T47D (cell line): ENCODE measurements around the gene CTRB2.

Experiments
- DNase-seq, 2 experiments: peaks; one replicate each; pipeline versions ENCODE4 v3.0.0 to v3.0.0-alpha.2; 2011 to 2012; ENCODE audit warnings: low read depth in 1 of 2, low spot score in 1 of 2
- JUND ChIP-seq: IDR thresholded peaks from 2 replicates; pipeline ENCODE4 v1.6.1; 2012; ENCODE audit warnings: low read depth
- in situ Hi-C: cut with HindIII; loops from 2 replicates; pipeline ENCODE4 v1.10.0; 2016; ENCODE audit warnings: low sequenced_read_pairs, low pct_unique_long_range_greater_than_20kb

The CTRB2 gene

DNA sequence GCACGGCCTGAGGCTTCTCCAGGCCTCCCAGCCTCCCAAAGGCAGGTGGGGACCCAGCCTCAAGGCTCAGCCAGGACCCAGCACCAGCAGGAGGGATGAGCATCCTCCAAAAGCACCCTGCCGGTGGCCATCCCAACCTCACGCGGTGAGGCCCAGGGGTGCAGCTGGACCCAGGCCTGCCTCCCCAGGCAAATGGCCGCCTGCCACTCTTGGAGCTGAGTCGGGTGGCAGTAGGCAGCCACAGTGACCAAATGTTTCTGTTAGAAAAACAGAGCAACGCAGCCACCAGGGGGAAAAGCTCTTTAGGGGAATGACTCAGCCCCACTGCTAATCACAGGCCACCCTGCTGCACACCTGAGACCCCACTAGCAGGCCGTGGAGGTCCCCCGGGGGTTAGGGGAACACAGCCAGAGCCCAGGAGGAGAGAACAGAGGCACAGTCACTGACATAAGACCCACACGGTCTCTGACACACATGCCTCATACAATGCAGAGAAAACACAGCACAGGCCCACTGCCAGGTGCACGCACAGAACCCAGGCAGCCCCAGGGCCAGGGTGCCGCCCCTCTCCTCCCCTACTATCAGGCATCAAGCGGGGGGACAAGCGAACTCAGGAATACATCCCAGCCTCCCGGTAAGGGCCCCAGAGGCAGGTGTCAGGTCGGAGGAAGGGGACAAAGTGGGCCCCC is 32.0 kb upstream of the CTRB2 start:
- TF ChIP-seq JUND = no peak
- no peak for DNase-seq
- in situ Hi-C loops = no loop called here

DNA sequence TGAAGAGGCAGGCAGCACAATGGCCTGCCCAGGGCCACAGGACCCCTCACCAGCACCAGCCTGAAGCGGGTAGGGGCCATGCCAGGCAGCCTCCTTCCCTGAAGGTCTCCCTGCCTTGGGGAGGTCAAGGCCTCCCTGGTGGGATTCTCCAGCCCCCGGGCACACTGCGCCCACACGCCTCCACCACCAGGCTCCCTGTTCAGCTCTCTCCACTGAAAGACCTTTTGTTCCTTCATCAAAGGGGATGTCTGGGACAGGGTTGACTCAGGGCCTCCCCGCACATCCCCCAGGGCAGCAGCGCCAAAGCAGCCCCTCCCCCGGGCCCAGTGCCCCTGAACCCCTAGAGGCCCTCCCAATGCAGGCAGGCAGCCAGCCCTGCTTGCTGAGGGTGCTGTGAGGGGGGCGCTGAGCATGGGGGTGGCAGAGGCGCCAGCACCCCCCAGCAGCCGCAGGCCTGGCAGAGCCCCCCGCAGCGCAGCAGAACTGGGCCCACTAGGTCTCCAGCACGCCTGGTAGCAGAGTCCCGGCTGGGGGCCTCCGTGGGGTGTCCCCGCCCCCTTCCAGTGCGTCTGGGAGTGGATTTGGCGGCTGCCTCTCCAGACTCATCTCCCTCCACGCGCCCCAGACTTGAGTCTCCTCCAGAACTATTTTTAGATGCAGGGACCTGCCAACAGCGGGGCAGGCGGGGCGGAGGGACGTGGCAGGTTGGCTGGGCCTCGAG is 31.3 kb upstream of the CTRB2 start:
- DNase-seq = no peak
- TF ChIP-seq JUND = no peak
- in situ Hi-C loops = no loop called here

DNA sequence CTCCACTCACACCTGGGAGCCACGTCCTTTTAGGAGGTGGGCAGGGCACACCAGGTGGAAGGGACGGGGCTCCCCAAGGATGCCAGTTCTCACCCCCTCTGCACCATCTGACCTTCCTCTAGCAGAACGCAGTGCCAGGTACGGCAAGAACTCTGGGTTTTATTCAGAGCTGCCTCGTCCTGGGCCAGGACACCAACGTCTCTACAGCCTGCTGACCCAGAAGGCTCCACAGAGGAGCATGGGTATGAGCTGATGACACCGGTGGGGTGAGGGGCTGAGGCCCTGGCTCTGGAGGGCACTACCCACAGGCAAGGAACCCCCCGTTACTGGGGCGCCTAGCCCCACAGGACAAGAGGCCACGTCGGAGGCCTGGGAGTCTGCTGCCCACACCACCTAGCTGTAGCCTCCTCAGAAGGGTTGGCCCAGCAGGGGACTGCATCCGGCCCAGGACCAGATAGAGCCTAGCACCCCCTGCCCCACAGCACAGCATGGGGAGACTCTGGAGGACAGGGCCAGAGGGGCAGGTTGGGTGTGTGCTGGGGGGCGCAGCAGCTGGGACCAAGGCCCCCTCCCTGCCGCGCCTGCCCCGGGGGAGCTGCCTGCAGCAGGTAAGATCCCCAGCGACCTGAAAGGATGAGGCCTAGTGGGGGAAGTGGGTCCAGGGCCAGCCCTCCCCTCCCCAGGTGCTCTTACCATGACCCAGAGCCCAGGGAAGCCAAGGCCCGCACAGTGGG is 30.6 kb upstream of the CTRB2 start:
- DNase-seq = no peak
- in situ Hi-C loops = no loop called here
- TF ChIP-seq JUND = no peak

DNA sequence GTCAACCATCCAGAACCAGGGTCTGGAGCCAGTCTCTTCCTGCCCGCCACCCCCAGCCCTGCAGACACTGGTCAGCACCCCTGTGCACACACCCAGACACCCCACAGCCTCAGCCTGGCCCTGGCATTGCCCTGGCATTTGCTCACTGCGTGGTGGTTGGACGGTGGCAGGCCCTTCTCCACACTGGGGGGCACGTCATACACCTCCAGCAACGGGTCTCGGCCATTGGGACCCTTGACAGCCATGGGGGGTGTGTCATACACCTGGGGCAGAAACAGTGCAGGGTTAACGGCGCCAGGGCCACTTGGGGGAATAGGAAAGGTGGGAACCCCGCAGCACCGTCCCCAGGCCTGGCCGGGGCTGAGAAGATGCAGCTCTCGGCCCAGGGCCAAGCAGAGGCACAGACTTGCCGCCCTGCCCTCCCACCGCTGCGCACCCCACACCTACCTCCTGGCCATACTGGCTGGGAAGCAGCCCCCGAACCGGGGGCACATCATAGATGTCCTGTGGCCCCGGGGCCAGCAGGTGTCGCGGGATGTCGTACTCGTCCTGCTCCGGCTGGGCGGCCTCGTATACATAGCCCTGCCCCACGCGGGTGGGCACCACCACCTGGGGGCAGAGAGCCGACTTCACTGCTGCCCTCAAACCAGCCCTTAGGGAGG is 29.9 kb upstream of the CTRB2 start:
- in situ Hi-C loops = no loop called here
- TF ChIP-seq JUND = no peak
- no peak for DNase-seq

DNA sequence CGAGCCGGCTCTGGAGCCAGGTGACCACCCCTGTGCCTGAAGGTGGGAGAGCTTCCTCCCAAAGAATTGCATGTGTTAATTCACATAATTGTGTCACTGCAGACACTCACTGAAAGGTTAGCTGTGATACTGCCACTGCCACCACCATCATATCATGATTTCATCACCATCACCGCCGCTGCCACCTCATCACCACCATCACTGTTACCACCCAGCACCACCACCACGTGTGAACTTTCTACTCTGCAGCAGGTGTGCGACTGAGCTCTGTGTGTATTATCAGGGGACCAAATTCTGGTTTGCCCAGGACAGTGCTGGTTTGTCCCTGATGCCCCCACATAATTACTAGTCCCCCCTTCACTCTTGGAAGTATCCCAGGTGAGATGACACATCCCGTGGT is 29.3 kb upstream of the CTRB2 start:
- DNase-seq = no peak
- TF ChIP-seq JUND = no peak
- in situ Hi-C loops = no loop called here

DNA sequence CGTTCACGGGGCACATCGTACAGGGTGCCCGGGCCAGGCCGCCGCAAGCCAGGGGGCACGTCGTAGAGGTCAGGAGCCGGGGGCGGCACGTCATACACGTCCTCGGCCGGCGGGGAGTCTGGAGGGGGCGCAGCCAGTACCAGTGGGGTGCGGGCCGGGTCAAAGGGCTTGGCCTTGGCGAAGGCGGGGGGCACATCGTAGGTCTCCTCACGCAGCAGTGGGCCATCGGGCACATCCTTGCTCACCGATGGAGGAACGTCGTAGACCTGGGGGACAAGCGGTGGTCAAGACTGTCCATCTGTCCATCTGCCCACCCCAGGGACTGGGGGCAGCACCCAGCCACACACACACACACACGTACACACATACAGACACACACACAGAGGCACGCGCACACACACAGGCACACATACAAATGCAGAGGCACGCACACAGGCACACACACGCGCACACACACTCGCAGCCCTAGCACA is 28.8 kb upstream of the CTRB2 start:
- in situ Hi-C loops = no loop called here
- no peak for DNase-seq
- no peak for TF ChIP-seq JUND

DNA sequence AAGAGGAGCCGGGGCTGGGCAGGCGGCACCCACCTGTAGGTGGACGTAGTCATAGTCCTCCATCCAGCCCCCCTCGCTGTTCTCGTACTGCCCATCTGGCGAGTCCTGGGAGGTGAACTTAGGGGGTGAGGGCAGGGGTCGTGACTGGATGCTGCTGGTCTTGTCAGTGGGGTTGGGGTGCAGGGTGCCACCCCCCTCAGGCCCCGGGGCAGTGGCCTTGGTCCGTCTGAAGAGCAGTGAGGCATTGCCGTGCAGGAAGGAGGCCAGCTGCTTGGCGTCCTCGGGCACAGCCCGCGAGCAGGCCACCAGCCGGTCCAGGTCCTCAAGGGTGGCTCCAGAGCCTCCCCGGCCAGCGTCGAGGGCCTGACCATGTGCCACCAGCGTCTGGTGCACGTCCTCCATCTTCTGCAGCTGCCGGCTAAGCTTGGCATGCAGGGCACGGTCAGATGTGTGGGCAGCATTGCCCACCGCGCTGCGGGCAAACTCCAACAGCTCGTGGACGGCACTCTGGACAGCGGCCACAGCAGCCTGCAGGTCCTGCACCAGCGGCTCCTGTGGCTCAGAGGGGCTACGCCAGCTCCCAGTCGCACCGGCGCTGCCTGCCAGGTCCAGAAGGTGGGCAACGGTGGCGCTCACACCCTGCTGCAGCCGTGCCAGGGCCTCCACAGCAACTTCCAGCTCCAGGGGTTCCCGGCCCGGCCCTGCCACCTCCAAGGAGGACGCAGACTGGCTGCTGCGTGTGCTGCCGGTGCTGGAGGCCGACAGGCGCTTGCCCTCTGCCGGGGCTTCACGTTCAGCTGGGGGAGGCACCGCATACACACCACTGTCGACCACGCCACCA is 28.1 kb upstream of the CTRB2 start:
- TF ChIP-seq JUND = no peak
- no peak for DNase-seq
- in situ Hi-C loops = no loop called here

DNA sequence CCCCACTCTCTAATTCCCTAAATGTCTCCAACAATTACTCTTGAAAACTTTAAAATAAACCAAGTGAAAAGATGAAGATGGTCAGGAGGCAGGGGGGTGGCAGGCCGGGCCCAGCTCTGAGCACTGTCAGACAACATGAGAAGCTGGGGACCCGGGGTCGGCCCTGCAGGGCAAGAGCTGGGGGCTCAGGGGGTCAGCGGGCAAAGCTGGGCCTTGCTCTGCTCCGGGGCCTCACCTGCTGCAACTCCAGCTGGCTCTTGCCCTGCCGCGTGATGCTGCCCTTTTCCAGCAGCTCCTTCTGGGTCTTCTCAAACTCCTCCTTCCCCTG is 26.6 kb upstream of the CTRB2 start:
- TF ChIP-seq JUND = no peak
- in situ Hi-C loops = no loop called here
- no peak for DNase-seq

DNA sequence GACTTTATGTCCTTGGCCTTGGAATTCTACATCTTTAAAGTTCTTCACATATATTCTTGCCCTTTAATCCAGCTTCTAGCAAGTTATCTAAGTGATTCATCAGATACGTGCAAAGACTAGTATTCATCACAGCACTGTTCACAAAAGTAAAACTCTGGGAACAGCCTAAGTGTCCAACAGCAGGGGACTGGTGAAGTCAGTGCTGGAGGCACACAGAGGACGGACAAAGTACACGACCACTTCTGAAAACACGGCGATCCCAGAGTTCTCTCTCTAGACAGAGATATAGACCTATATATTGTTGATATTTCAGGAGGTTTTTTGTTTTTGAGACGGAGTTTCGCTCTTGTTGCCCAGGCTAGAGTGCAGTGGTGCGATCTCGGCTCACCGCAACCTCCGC is 24.6 kb upstream of the CTRB2 start:
- in situ Hi-C loops = no loop called here

DNA sequence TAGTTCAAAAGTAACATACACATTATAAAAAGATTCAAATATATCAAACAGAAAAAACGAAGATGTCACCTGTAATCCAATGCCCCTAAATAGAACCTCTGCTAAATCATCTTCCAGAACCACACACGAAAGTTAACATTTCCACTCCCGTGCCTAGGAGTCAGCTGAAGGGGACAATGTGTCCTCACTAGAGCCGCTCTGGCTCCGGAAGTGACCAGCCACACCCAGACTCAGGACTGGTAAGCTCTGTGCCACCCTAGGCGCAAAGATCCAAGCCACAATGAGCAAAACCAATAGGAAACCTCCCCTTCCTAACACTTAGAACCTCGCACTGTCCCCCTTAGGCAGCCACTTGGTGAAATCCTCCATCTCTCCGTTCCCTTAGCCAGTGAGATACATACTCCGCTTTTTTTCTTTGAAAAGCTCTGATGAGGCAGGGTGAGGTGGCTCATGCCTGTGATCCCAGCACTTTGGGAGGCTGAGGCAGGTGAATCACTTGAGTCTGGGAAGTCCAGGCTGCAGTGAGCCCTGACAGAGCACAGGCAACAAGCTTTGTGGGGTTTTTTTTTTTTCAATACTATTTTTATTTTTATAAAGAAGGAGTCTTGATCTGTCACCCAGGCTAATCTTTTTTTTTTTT is 23.6 kb upstream of the CTRB2 start:
- in situ Hi-C loops = no loop called here
- no peak for DNase-seq
- no peak for TF ChIP-seq JUND

More for the DNA sequence above, 24.6 kb upstream of the CTRB2 start:
- no peak for TF ChIP-seq JUND
- DNase-seq = no peak

DNA sequence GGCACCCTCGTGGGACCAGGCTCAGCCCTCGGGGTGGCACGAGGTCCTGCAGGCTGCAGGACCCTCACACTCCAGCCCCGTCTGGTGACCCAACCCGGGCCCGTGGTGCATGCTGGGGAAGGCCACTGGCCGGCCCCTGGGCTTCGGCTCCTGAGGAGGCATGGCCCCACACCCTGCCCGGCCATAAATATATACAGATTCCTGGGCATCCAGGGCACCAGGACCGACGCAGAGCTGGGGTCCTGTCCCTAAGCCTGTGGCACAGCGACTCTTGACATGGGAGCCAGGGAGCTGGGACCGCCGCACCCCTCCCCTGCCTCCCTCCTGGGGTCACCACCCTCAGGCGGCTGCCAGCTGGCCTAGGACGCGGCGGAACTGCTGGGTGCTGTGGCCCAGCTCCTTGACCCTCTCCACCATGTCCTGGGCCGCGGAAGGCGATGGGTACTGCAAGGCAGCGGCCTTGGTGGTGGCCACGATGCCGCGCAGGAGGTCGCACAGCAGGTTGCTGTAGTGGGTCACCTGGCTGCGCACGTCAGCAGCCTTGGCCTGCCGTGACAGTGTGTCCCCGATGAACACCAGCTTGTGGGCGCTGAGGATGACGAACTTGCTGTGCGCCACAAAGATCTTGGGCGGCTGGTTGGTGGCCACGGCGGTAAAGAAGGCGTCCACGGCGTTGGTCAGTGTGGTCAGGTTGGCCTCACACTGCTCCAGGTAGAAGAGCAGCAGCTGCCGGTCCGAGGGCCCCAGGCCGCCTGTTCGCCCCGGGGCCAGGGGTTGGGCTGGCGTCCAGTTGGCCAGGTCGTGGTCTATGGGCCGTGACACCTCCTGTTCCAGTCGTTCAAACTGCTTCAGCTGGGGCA is 22.4 kb upstream of the CTRB2 start:
- in situ Hi-C loops = no loop called here
- no peak for DNase-seq
- TF ChIP-seq JUND = no peak
